Stimulated activated CD4-positive, alpha-beta T cell treated with anti-CD3 and anti-CD28 coated beads, Interleukin-1b, Interleukin-23, amount 100 ng/mL, for 4 hours (primary cell): ENCODE measurements around the gene OR6Y1.

ENCODE experiments used
- DNase-seq, 2 donors: peaks; one replicate each; pipeline ENCODE4 v3.0.0-alpha.2; 2020; ENCODE audit warnings: low read depth in 2 of 2

Gene OR6Y1

GRCh38 chr1:158554352-158554751 is at the start of gene OR6Y1:
Gene OR6Y1, minus strand, starts transcription at chr1:158554405. Its CDS starts 6,300 bp downstream, at chr1:158548105.
- DNase-seq = no peak

GRCh38 chr1:158600735-158601134 is 46.5 kb upstream of the OR6Y1 start:
- DNase-seq = no peak

- no peak for DNase-seq
These were observed 32.7 kb upstream of the OR6Y1 start for GRCh38 chr1:158586942-158587341.

GRCh38 chr1:158583962-158584361 is 29.8 kb upstream of the OR6Y1 start:
- DNase-seq = no peak

- no peak for DNase-seq
These were observed 25.5 kb upstream of the OR6Y1 start, which contains the start of gene OR10X1 for GRCh38 chr1:158579733-158580132. Gene OR10X1, minus strand, starts transcription at chr1:158579899. Its CDS starts 0 bp downstream, at chr1:158579899.

GRCh38 chr1:158577561-158577960 is 23.4 kb upstream of the OR6Y1 start:
- DNase-seq = no peak

- no peak for DNase-seq
These were observed 18.0 kb upstream of the OR6Y1 start for GRCh38 chr1:158572226-158572625.

- no peak for DNase-seq
These were observed 16.3 kb upstream of the OR6Y1 start, which contains the start of gene OR6P1 for GRCh38 chr1:158570480-158570879. Gene OR6P1, minus strand, starts transcription at chr1:158570580. Its CDS starts 6,976 bp downstream, at chr1:158563604.

- DNase-seq = no peak
These were observed 10.4 kb upstream of the OR6Y1 start for GRCh38 chr1:158564608-158565007.

GRCh38 chr1:158563853-158564252 is 9.6 kb upstream of the OR6Y1 start:
- no peak for DNase-seq

GRCh38 chr1:158559696-158560095 is 5.5 kb upstream of the OR6Y1 start:
- no peak for DNase-seq

GRCh38 chr1:158552296-158552695 is 1.9 kb downstream of the OR6Y1 start:
- DNase-seq = no peak

GRCh38 chr1:158547533-158547932 is 6.7 kb downstream of the OR6Y1 start:
- no peak for DNase-seq

- no peak for DNase-seq
These were observed 16.6 kb downstream of the OR6Y1 start for GRCh38 chr1:158537609-158538008.

- DNase-seq = no peak
These were observed 19.7 kb downstream of the OR6Y1 start for GRCh38 chr1:158534496-158534895.

GRCh38 chr1:158527190-158527815 is 26.9 kb downstream of the OR6Y1 start:
- no peak for DNase-seq

- DNase-seq = no peak
These were observed 32.5 kb downstream of the OR6Y1 start for GRCh38 chr1:158521666-158522058.

GRCh38 chr1:158520955-158521665 is 33.1 kb downstream of the OR6Y1 start:
- no peak for DNase-seq

- no peak for DNase-seq
These were observed 34.2 kb downstream of the OR6Y1 start for GRCh38 chr1:158520021-158520420.

GRCh38 chr1:158516966-158517365 is 37.2 kb downstream of the OR6Y1 start:
- DNase-seq = no peak

- no peak for DNase-seq
These were observed 44.6 kb downstream of the OR6Y1 start for GRCh38 chr1:158509471-158510156.

GRCh38 chr1:158507511-158507910 is 46.7 kb downstream of the OR6Y1 start:
- no peak for DNase-seq
